GM23338 (cell line): ENCODE results near the gene CFLAR. TPM values are rescaled to one million over a fixed set of nuclear protein-coding genes. Genes with fewer than 3 reads are reported as not detected.

Source experiments
- ATAC-seq: fragments of 200-7000 bp; cut with Tn5 transposase; 3 replicates; pipeline ENCODE4 v1.9.1; 2020
- DNase-seq: peaks from one replicate; pipeline ENCODE4 v3.0.0-alpha.2; 2015; ENCODE audit warnings: low spot score
- H2AFZ ChIP-seq: fragments of 200-600 bp; sonication (generic); 2 replicates; pipeline ENCODE4 v1.8.0; 2016; ENCODE audit warnings: antibody characterized with exemption, mild to moderate bottlenecking, moderate library complexity
- H3F3A ChIP-seq: fragments of 200-600 bp; sonication (generic); replicated peaks from 2 replicates; pipeline ENCODE4 v1.8.0; 2017; ENCODE audit warnings: antibody characterized with exemption, mixed run types, low read depth
- H3K27ac ChIP-seq: fragments of 200-600 bp; sonication (generic); 2 replicates; pipeline ENCODE4 v1.6.1; 2016; ENCODE audit warnings: low read depth
- H3K27me3 ChIP-seq: fragments of 200-600 bp; sonication (generic); 2 replicates; pipeline ENCODE4 v1.8.0; 2016; ENCODE audit warnings: mild to moderate bottlenecking, mixed run types, moderate library complexity; ENCODE audit not compliant: insufficient read depth
- H3K36me3 ChIP-seq: fragments of 200-600 bp; sonication (generic); 2 replicates; pipeline ENCODE4 v1.8.0; 2016; ENCODE audit warnings: mild to moderate bottlenecking; ENCODE audit not compliant: insufficient read depth
- H3K4me1 ChIP-seq: fragments of 200-600 bp; sonication (generic); 2 replicates; pipeline ENCODE4 v1.8.0; 2016; ENCODE audit warnings: mild to moderate bottlenecking, moderate library complexity; ENCODE audit not compliant: insufficient read depth
- H3K4me2 ChIP-seq: fragments of 200-600 bp; sonication (generic); 2 replicates; pipeline ENCODE4 v1.7.1; 2017; ENCODE audit warnings: mixed run types
- H3K4me3 ChIP-seq: fragments of 200-600 bp; sonication (generic); 2 replicates; pipeline ENCODE4 v1.6.1; 2016; ENCODE audit warnings: mixed run types
- H3K79me2 ChIP-seq: fragments of 200-600 bp; sonication (generic); replicated peaks from 2 replicates; pipeline ENCODE4 v1.8.0; 2017; ENCODE audit warnings: mild to moderate bottlenecking; ENCODE audit not compliant: insufficient read depth
- H3K9me2 ChIP-seq: fragments of 200-600 bp; sonication (generic); 2 replicates; pipeline ENCODE4 v1.8.0; 2017; ENCODE audit not compliant: insufficient read depth
- H4K20me1 ChIP-seq: fragments of 200-600 bp; sonication (generic); replicated peaks from 2 replicates; pipeline ENCODE4 v1.8.0; 2017; ENCODE audit warnings: mild to moderate bottlenecking; ENCODE audit not compliant: insufficient read depth
- H3K27ac Mint-ChIP-seq: 2 replicates; pipeline ENCODE4 v1.8.0; 2020; ENCODE audit warnings: inconsistent platforms, mild to moderate bottlenecking, moderate library complexity, mixed read lengths
- H3K27me3 Mint-ChIP-seq: 3 replicates; pipeline ENCODE4 v1.8.0; 2022; ENCODE audit warnings: low read depth, mild to moderate bottlenecking, moderate library complexity, mixed read lengths, inconsistent platforms; ENCODE audit not compliant: insufficient read depth, poor library complexity
- H3K36me3 Mint-ChIP-seq: 3 replicates; pipeline ENCODE4 v1.8.0; 2021; ENCODE audit warnings: low read depth, mild to moderate bottlenecking, inconsistent platforms, moderate library complexity, mixed read lengths
- H3K4me1 Mint-ChIP-seq: 3 replicates; pipeline ENCODE4 v1.8.0; 2020; ENCODE audit warnings: mild to moderate bottlenecking, inconsistent platforms, mixed read lengths
- H3K4me3 Mint-ChIP-seq: 3 replicates; pipeline ENCODE4 v1.8.0; 2021; ENCODE audit warnings: moderate library complexity, mild to moderate bottlenecking, inconsistent platforms, mixed read lengths
- H3K9me3 Mint-ChIP-seq: 3 replicates; pipeline ENCODE4 v1.8.0; 2020; ENCODE audit warnings: moderate library complexity, mild to moderate bottlenecking, inconsistent platforms, mixed read lengths
- CREB1 ChIP-seq: fragments of 250-450 bp; sonication (Bioruptor Pico); IDR thresholded peaks from 2 replicates; pipeline ENCODE4 v1.5.0; 2020; ENCODE audit warnings: low read depth, mild to moderate bottlenecking, moderate library complexity
- EZH2phosphoT487 ChIP-seq: fragments of 200-600 bp; sonication (generic); IDR thresholded peaks from one replicate; pipeline ENCODE4 v1.8.1; 2018; ENCODE audit warnings: antibody characterized with exemption; ENCODE audit not compliant: unreplicated experiment
- JUNB ChIP-seq: IDR thresholded peaks from one replicate; pipeline ENCODE4 v1.6.1; 2016; ENCODE audit warnings: antibody characterized with exemption; ENCODE audit not compliant: unreplicated experiment
- STAT1 ChIP-seq: IDR thresholded peaks from one replicate; pipeline ENCODE4 v1.6.1; 2016; ENCODE audit warnings: antibody characterized with exemption; ENCODE audit not compliant: unreplicated experiment
- ZNF114 ChIP-seq: fragments of 250-450 bp; sonication (Bioruptor Pico); IDR thresholded peaks from 2 replicates; pipeline ENCODE4 v1.5.0; 2020; ENCODE audit warnings: mild to moderate bottlenecking, moderate library complexity
- ZNF331 ChIP-seq: fragments of 250-450 bp; sonication (Bioruptor Pico); IDR thresholded peaks from 2 replicates; pipeline ENCODE4 v1.5.0; 2020; ENCODE audit warnings: low read depth, mild to moderate bottlenecking, moderate library complexity
- polyA plus RNA-seq: library from polyadenylated mRNA; unstranded; fragments of >200 nt; fragmentation: Nextera tagmentation; extraction: Ambion mirVana; gene quantifications from 2 replicates; pipeline ENCODE4 v1.2.1, GENCODE V29; 2016
- total RNA-seq: library from RNA; depleted of rRNA; stranded (reverse); fragments of >200 nt; shearing (Covaris generic); gene quantifications from 2 replicates; pipeline ENCODE4 v1.2.3, GENCODE V29; 2014
- TF ChIP-seq, protein P1 (sequence below): IDR thresholded peaks from one replicate; pipeline ENCODE4 v1.6.1; 2018; ENCODE audit warnings: antibody characterized with exemption; ENCODE audit not compliant: unreplicated experiment
- TF ChIP-seq, protein P2 (sequence below), 2 experiments: fragments of 200-600 bp in 1 of 2; sonication (generic) in 1 of 2; conservative IDR thresholded peaks; 2 replicates each; pipeline versions ENCODE4 v1.5.1 to v1.6.1; 2016 to 2017; ENCODE audit warnings: antibody characterized with exemption in 2 of 2, low read depth in 2 of 2, mild to moderate bottlenecking in 2 of 2, moderate library complexity in 1 of 2
- TF ChIP-seq, protein P3 (sequence below): IDR thresholded peaks from 2 replicates; pipeline ENCODE4 v1.6.1; 2016; ENCODE audit warnings: antibody characterized with exemption

The CFLAR gene
- total and polyA plus RNA-seq, 2 experiments from 2014 or later = 10.1 to 15.1 TPM

DNA sequence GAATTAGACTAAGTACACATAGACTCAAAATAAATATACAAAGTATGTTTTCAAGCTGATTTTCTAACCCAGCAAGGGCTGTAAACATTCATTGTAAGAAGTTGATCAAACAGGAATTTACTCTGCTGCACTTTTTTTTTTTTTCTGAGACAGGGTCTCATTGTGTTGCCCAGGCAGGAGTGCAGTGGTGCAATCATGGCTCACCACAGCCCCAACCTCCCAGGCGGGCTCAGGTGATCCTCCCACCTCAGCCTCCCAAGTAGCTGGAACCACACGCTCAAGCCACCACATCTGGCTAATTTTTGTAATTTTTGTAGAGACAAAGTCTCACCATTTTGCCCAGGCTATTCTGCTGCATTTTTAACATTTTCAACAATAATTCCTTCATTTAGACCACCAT is 8.3 kb upstream of the CFLAR start (continued):
- TF ChIP-seq, protein P1, sequence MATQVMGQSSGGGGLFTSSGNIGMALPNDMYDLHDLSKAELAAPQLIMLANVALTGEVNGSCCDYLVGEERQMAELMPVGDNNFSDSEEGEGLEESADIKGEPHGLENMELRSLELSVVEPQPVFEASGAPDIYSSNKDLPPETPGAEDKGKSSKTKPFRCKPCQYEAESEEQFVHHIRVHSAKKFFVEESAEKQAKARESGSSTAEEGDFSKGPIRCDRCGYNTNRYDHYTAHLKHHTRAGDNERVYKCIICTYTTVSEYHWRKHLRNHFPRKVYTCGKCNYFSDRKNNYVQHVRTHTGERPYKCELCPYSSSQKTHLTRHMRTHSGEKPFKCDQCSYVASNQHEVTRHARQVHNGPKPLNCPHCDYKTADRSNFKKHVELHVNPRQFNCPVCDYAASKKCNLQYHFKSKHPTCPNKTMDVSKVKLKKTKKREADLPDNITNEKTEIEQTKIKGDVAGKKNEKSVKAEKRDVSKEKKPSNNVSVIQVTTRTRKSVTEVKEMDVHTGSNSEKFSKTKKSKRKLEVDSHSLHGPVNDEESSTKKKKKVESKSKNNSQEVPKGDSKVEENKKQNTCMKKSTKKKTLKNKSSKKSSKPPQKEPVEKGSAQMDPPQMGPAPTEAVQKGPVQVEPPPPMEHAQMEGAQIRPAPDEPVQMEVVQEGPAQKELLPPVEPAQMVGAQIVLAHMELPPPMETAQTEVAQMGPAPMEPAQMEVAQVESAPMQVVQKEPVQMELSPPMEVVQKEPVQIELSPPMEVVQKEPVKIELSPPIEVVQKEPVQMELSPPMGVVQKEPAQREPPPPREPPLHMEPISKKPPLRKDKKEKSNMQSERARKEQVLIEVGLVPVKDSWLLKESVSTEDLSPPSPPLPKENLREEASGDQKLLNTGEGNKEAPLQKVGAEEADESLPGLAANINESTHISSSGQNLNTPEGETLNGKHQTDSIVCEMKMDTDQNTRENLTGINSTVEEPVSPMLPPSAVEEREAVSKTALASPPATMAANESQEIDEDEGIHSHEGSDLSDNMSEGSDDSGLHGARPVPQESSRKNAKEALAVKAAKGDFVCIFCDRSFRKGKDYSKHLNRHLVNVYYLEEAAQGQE = no peak
- TF ChIP-seq, protein P2, sequence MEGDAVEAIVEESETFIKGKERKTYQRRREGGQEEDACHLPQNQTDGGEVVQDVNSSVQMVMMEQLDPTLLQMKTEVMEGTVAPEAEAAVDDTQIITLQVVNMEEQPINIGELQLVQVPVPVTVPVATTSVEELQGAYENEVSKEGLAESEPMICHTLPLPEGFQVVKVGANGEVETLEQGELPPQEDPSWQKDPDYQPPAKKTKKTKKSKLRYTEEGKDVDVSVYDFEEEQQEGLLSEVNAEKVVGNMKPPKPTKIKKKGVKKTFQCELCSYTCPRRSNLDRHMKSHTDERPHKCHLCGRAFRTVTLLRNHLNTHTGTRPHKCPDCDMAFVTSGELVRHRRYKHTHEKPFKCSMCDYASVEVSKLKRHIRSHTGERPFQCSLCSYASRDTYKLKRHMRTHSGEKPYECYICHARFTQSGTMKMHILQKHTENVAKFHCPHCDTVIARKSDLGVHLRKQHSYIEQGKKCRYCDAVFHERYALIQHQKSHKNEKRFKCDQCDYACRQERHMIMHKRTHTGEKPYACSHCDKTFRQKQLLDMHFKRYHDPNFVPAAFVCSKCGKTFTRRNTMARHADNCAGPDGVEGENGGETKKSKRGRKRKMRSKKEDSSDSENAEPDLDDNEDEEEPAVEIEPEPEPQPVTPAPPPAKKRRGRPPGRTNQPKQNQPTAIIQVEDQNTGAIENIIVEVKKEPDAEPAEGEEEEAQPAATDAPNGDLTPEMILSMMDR (conservative IDR thresholded peaks at IDR 0.05; ENCODE audit: low read depth in 2 of 2) = no peak
- no peak for TF ChIP-seq EZH2phosphoT487
- no peak for TF ChIP-seq ZNF114 (CRISPR knock-in tag)

DNA sequence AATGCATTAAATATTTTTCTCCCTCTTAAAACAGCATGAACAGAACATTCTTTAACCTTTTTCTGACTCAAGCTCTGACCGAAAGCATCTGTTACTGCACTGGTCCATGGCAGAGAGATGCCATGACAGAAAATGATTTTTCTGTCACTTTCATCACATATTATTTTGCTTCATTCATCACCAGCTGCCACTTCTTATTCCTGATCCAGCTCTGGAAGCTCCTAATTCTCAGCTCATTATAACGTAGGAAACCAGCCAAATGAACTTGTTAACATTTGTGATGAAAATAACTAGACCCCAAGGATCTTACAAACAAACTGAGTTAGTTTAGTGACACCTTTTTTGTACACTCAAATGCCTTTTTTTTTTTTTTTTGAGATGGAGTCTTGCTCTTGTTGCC is 7.6 kb upstream of the CFLAR start:
- no peak for ATAC-seq
- TF ChIP-seq ZNF331 (CRISPR knock-in tag) (no peak), CREB1 (no peak), ZNF114 (CRISPR knock-in tag) (no peak), JUNB (no peak), STAT1 (no peak)
- TF ChIP-seq, protein P1 = no peak
- TF ChIP-seq, protein P3, sequence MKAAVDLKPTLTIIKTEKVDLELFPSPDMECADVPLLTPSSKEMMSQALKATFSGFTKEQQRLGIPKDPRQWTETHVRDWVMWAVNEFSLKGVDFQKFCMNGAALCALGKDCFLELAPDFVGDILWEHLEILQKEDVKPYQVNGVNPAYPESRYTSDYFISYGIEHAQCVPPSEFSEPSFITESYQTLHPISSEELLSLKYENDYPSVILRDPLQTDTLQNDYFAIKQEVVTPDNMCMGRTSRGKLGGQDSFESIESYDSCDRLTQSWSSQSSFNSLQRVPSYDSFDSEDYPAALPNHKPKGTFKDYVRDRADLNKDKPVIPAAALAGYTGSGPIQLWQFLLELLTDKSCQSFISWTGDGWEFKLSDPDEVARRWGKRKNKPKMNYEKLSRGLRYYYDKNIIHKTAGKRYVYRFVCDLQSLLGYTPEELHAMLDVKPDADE = no peak

More for the DNA sequence above, 7.6 kb upstream of the CFLAR start:
- no peaks in the 10 kb centered on the region for H3K9me2 ChIP-seq
- no peaks in the 10 kb centered on the region for H4K20me1 ChIP-seq
- H3F3A ChIP-seq = no peaks in the 10 kb centered on the region
- no peaks in the 10 kb centered on the region for H3K36me3 Mint-ChIP-seq
- H2AFZ ChIP-seq = no peak overlapping the region
- H3K79me2 ChIP-seq = no peaks in the 10 kb centered on the region
- H3K27ac Mint-ChIP-seq = no peak overlapping the region
- no peak overlapping the region for H3K4me3 Mint-ChIP-seq
- H3K9me3 Mint-ChIP-seq = no peaks in the 10 kb centered on the region
- no peaks in the 10 kb centered on the region for H3K27me3 ChIP-seq
- H3K27me3 Mint-ChIP-seq = no peaks in the 10 kb centered on the region
- no peak overlapping the region for H3K4me2 ChIP-seq
- no peak for DNase-seq
- H3K4me1 Mint-ChIP-seq = peaks cover 4% of the 10 kb centered on the region; the same call in 1 of the 3 replicates
- no peak overlapping the region for H3K27ac ChIP-seq
- H3K4me3 ChIP-seq = no peak overlapping the region
- H3K36me3 ChIP-seq = no peaks in the 10 kb centered on the region
- H3K4me1 ChIP-seq = no peaks in the 10 kb centered on the region
